GM23338 (cell line): ENCODE measurements around the gene USP49.

Experiments used
- CREB1 ChIP-seq: fragments of 250-450 bp; sonication (Bioruptor Pico); IDR thresholded peaks from 2 replicates; pipeline ENCODE4 v1.5.0; 2020; ENCODE audit warnings: low read depth, mild to moderate bottlenecking, moderate library complexity
- EZH2 ChIP-seq: fragments of 200-600 bp; sonication (generic); IDR thresholded peaks from one replicate; pipeline ENCODE4 v1.8.0; 2017; ENCODE audit warnings: antibody characterized with exemption, mild to moderate bottlenecking, low read depth; ENCODE audit not compliant: unreplicated experiment
- EZH2phosphoT487 ChIP-seq: fragments of 200-600 bp; sonication (generic); IDR thresholded peaks from one replicate; pipeline ENCODE4 v1.8.1; 2018; ENCODE audit warnings: antibody characterized with exemption; ENCODE audit not compliant: unreplicated experiment
- JUNB ChIP-seq: IDR thresholded peaks from one replicate; pipeline ENCODE4 v1.6.1; 2016; ENCODE audit warnings: antibody characterized with exemption; ENCODE audit not compliant: unreplicated experiment
- POLR2AphosphoS5 ChIP-seq: IDR thresholded peaks from 2 replicates; pipeline ENCODE4 v1.6.1; 2016; ENCODE audit warnings: antibody characterized with exemption, low read depth
- STAT1 ChIP-seq: IDR thresholded peaks from one replicate; pipeline ENCODE4 v1.6.1; 2016; ENCODE audit warnings: antibody characterized with exemption; ENCODE audit not compliant: unreplicated experiment
- ZNF114 ChIP-seq: fragments of 250-450 bp; sonication (Bioruptor Pico); IDR thresholded peaks from 2 replicates; pipeline ENCODE4 v1.5.0; 2020; ENCODE audit warnings: mild to moderate bottlenecking, moderate library complexity
- ZNF331 ChIP-seq: fragments of 250-450 bp; sonication (Bioruptor Pico); IDR thresholded peaks from 2 replicates; pipeline ENCODE4 v1.5.0; 2020; ENCODE audit warnings: low read depth, mild to moderate bottlenecking, moderate library complexity
- TF ChIP-seq, protein P1 (sequence below), 2 experiments: fragments of 200-600 bp in 1 of 2; sonication (generic) in 1 of 2; conservative IDR thresholded peaks; 2 replicates each; pipeline versions ENCODE4 v1.5.1 to v1.6.1; 2016 to 2017; ENCODE audit warnings: antibody characterized with exemption in 2 of 2, low read depth in 2 of 2, mild to moderate bottlenecking in 2 of 2, moderate library complexity in 1 of 2
- TF ChIP-seq, protein P2 (sequence below): IDR thresholded peaks from one replicate; pipeline ENCODE4 v1.6.1; 2018; ENCODE audit warnings: antibody characterized with exemption; ENCODE audit not compliant: unreplicated experiment
- TF ChIP-seq, protein P3 (sequence below): IDR thresholded peaks from 2 replicates; pipeline ENCODE4 v1.6.1; 2016; ENCODE audit warnings: antibody characterized with exemption

DNA sequence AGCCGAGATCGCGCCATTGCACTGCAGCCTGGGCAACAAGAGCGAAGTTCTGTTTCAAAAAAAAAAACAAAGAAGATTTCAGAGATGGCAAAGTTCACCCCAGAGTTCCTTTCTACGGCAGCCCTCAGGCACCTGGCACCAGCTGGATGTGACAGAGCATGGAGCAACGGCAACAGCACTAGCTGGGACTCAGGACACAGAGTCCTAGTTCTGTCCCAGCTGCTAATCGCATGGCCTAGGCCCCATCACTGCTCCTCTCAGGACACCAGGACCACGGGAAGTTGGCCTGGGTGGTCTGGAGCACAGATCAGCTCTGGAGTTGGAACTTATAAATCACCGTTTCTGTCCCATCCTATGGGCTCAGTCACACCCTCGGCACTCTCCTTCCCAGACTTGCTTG lies 149.1 kb downstream of the USP49 start:
- TF ChIP-seq, protein P1, sequence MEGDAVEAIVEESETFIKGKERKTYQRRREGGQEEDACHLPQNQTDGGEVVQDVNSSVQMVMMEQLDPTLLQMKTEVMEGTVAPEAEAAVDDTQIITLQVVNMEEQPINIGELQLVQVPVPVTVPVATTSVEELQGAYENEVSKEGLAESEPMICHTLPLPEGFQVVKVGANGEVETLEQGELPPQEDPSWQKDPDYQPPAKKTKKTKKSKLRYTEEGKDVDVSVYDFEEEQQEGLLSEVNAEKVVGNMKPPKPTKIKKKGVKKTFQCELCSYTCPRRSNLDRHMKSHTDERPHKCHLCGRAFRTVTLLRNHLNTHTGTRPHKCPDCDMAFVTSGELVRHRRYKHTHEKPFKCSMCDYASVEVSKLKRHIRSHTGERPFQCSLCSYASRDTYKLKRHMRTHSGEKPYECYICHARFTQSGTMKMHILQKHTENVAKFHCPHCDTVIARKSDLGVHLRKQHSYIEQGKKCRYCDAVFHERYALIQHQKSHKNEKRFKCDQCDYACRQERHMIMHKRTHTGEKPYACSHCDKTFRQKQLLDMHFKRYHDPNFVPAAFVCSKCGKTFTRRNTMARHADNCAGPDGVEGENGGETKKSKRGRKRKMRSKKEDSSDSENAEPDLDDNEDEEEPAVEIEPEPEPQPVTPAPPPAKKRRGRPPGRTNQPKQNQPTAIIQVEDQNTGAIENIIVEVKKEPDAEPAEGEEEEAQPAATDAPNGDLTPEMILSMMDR (conservative IDR thresholded peaks at IDR 0.05; ENCODE audit: low read depth in 2 of 2): no peak
- TF ChIP-seq, protein P2, sequence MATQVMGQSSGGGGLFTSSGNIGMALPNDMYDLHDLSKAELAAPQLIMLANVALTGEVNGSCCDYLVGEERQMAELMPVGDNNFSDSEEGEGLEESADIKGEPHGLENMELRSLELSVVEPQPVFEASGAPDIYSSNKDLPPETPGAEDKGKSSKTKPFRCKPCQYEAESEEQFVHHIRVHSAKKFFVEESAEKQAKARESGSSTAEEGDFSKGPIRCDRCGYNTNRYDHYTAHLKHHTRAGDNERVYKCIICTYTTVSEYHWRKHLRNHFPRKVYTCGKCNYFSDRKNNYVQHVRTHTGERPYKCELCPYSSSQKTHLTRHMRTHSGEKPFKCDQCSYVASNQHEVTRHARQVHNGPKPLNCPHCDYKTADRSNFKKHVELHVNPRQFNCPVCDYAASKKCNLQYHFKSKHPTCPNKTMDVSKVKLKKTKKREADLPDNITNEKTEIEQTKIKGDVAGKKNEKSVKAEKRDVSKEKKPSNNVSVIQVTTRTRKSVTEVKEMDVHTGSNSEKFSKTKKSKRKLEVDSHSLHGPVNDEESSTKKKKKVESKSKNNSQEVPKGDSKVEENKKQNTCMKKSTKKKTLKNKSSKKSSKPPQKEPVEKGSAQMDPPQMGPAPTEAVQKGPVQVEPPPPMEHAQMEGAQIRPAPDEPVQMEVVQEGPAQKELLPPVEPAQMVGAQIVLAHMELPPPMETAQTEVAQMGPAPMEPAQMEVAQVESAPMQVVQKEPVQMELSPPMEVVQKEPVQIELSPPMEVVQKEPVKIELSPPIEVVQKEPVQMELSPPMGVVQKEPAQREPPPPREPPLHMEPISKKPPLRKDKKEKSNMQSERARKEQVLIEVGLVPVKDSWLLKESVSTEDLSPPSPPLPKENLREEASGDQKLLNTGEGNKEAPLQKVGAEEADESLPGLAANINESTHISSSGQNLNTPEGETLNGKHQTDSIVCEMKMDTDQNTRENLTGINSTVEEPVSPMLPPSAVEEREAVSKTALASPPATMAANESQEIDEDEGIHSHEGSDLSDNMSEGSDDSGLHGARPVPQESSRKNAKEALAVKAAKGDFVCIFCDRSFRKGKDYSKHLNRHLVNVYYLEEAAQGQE: no peak
- TF ChIP-seq EZH2phosphoT487 (no peak), JUNB (no peak), POLR2AphosphoS5 (no peak), EZH2 (no peak), CREB1 (no peak), ZNF331 (no peak), ZNF114 (CRISPR knock-in tag) (no peak), STAT1 (no peak)
- TF ChIP-seq, protein P3, sequence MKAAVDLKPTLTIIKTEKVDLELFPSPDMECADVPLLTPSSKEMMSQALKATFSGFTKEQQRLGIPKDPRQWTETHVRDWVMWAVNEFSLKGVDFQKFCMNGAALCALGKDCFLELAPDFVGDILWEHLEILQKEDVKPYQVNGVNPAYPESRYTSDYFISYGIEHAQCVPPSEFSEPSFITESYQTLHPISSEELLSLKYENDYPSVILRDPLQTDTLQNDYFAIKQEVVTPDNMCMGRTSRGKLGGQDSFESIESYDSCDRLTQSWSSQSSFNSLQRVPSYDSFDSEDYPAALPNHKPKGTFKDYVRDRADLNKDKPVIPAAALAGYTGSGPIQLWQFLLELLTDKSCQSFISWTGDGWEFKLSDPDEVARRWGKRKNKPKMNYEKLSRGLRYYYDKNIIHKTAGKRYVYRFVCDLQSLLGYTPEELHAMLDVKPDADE: no peak
